Dedifferentiated amniotic fluid mesenchymal stem cell (primary cell): ENCODE data around the gene HELZ2.

Experiments
- DNase-seq: peaks from one replicate; pipeline ENCODE4 v3.0.0-alpha.2; 2016; ENCODE audit errors: extremely low spot score

HELZ2 gene

GRCh38 chr20:63538204-63539091 lies 35.6 kb downstream of the HELZ2 start:
- DNase-seq: no peak

DNA sequence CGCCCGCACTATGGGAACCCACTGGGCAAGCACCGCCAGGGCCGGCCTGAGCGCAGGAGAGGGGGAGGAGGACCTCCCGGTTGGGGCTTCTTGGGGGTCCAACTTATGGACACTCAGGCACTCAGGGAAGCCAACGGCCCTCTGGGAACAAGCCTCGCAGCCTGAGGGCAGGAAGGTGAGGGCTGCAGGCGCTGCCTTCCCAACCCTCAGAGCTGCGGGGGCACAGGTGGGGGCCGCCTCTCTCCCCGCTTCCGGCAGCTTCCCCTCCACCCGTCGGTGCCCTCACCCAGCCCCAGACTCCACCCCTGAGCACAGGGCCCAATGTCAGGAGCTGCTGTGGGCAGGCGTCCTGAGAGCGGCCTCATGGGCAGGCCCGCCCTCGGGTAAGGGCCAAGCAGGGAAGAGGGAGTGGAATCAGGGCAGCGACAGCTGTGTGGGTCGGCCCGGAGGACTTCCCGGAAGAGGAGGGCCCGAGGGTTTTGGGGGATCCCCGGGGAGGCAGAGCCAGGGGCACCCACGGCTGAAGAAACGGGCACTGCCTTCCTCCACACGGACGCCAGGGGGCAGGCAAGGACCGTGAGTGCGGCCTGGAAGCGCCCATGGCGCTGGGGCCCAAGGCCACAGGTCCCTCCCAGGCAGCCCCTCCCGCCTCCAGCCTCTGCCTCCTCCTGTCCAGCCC lies 36.4 kb downstream of the HELZ2 start:
- DNase-seq: peak; percentile 85

GRCh38 chr20:63536997-63537524 lies 37.0 kb downstream of the HELZ2 start, which contains the start of gene PTK6:
Gene PTK6, minus strand, starts transcription at chr20:63537376. Its CDS starts 62 bp downstream, at chr20:63537314.
- no peak for DNase-seq

- no peak for DNase-seq
Observed at GRCh38 chr20:63536241-63536977, 37.6 kb downstream of the HELZ2 start.

GRCh38 chr20:63534831-63535651 lies 39.0 kb downstream of the HELZ2 start:
- no peak for DNase-seq

DNA sequence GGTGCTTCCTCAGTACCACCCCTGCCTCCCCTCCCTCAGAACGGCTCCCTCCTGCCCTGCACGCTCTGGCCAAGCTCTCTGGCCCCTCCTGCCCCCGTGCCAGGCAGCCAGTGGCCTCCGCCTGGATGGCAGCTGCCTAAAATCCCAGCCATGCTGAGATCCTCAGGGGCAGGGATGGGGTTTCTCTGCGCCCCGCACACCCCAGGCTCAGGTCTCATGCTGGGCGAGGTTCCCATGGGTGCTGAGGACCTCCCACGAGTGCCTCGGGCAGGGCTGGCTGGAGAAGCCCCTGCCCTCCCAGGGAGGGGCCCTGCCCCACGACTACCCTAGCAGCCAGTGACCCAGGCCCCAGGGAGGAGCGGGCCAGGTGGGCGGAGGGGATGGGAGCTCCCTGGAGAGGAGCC lies 39.6 kb downstream of the HELZ2 start:
- DNase-seq: no peak

DNA sequence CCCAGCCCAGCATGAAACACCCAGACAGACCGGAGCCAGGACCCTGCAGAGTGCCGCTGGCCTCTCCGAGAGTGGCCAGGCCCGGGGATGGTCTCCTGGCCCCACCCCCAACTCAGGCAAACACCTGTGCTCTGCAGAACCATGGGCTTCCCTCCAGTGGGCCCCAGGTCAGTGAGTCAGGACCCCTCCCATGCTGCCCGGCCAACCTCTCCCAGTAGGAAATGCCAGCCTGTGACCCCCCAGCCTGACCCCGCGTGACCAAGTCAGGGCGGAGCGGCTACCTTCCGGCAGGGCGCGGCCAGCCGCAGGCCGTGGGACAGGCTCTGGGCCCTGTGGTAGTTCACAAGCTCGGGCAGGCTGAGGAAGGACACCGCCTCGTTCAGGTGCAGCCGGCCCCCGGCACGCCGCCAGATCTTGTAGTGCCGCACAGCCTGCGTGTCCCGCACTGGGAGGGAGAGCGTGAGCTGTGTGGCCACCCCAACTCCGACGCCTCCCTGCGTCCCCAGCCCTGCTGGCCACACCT lies 40.1 kb downstream of the HELZ2 start:
- DNase-seq: no peak

- DNase-seq: no peak
Observed at GRCh38 chr20:63533388-63533787, 40.7 kb downstream of the HELZ2 start.

- DNase-seq: no peak
Observed at GRCh38 chr20:63532449-63532971, 41.5 kb downstream of the HELZ2 start.

- DNase-seq: no peak
Observed at GRCh38 chr20:63531686-63532448, 42.2 kb downstream of the HELZ2 start.

GRCh38 chr20:63530788-63531160 lies 43.3 kb downstream of the HELZ2 start:
- no peak for DNase-seq

DNA sequence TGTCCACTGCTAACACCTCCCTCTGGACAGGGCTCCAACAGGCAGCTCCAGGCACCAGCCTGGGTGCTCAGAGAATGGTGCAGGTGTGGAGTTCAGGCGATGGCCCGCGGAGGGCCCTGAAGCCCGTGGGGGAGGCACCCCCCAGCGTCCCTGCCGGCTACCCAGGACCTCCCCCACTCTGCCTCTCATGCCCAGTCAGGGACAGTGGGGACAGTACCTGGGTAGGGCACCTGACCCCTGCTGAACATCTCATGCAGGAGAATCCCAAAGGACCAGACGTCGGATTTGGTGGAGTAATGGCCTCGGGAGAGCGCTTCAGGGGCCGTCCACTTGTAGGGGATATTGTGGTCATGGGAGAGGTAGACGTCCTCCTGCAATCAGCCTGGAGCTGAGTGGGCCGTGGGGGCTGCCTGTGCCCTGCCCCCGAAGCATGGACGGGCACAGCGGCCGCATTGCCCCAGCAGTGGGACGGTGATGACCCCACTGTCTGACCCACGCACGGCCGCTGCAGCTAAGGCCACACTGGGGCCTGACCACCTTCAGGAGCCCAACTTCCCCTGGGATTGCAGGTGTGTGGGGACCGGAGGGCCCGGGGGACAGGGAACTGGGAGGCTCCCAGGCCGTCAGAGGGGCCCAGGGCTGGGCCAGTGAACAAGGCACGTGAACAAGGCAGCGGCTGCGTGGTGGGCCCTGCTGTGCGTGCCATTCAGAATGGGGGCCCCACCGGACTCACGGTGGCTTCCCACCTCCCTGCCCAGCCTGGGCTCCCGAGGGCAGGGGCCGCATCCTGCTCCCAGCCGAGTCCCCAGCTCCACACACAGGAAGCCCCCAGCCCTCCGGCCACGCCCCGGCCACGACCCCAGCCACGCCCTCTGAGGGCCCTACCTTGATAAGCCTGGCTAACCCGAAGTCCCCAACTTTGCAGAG lies 43.9 kb downstream of the HELZ2 start:
- DNase-seq: no peak

- no peak for DNase-seq
Observed at GRCh38 chr20:63529180-63529860, 44.7 kb downstream of the HELZ2 start.

DNA sequence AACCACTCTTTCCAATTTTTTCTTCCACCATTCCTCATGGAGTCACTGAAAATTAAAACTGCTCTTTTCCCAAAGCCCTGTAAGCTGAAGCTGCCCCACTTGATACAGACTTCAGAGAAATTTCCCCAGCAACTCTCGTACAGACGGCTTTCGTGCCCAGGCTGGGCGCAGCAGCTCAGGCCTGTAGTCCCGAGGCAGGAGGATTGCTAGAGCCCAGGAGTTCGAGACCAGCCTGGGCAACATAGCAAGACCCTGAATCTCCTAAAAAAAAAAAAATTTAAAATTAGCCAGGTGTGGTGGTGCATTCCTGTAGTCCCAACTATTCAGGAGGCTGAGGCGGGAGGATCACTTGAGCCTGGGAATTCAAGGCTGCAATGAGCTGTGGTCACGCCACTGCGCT lies 46.9 kb downstream of the HELZ2 start:
- DNase-seq: no peak

DNA sequence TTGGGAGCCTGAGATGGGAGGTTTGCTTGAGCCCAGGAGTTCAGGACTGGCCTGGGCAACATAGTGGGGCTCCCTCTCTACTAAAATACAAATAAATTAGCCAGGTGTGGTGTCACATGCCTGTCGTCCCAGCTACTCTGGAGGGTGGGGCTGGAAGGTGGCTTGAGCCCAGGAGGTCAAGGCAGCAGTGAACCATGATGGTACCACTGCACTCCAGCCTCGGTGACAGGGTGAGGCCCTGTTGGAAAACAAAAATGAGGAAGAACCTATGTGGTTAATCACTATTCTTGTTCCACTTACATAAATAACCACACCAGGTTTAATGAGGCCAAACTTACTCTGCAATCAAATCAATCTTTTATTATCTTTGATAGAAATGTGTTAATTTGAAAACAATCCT lies 48.1 kb downstream of the HELZ2 start:
- no peak for DNase-seq

- DNase-seq: no peak
Observed at GRCh38 chr20:63525185-63525584, 48.9 kb downstream of the HELZ2 start.
